ENCODE results near the gene PTBP3.

Gene PTBP3

DNA sequence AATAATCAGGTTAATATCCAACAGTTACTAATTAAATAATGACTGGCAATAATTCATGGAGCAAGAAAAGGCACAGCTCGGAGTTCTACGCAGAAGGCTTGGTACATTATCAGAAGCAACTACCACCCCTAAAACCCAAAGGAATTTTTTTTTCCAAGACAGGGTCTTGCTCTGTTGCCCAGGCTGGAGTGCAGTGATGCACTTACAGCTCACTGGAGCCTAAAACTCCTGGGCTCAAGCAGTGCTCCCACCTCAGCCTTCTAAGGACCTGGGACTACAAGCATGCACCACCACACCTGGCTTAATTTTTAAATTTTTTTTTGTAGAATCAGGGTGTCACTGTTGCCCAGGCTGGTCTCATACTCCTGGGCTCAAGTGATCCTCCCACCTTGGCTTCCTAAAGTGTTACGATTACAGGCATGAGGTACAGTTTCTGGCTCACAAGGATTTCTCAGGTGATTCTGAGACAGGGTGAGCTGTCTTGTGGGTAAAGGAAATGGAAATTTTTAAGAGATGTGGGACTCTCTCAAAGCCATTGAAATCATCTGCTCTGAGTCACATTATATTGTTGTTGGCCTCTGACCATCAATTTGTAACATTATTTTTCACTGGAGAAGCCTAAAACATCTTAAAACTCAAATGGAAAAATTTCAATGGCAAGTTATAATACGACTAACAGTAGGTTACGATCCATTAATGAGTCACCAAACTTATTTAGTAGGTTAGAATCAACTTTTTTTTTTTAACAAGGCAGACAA lies 26.8 kb upstream of the PTBP3 start:
- peak; percentile 24 for DNase-seq (ENCODE audit: low read depth)
- TF ChIP-seq, protein P1, sequence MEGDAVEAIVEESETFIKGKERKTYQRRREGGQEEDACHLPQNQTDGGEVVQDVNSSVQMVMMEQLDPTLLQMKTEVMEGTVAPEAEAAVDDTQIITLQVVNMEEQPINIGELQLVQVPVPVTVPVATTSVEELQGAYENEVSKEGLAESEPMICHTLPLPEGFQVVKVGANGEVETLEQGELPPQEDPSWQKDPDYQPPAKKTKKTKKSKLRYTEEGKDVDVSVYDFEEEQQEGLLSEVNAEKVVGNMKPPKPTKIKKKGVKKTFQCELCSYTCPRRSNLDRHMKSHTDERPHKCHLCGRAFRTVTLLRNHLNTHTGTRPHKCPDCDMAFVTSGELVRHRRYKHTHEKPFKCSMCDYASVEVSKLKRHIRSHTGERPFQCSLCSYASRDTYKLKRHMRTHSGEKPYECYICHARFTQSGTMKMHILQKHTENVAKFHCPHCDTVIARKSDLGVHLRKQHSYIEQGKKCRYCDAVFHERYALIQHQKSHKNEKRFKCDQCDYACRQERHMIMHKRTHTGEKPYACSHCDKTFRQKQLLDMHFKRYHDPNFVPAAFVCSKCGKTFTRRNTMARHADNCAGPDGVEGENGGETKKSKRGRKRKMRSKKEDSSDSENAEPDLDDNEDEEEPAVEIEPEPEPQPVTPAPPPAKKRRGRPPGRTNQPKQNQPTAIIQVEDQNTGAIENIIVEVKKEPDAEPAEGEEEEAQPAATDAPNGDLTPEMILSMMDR (IDR thresholded peaks at IDR 0.05; ENCODE audit: low read depth, low read length, missing control alignments), result no peak
- in situ Hi-C loops (cut with HindIII; ENCODE audit: low sequenced_read_pairs), result no loop called here
- no peak overlapping the region for H3K4me3 ChIP-seq (ENCODE audit: low read depth, low read length)

DNA sequence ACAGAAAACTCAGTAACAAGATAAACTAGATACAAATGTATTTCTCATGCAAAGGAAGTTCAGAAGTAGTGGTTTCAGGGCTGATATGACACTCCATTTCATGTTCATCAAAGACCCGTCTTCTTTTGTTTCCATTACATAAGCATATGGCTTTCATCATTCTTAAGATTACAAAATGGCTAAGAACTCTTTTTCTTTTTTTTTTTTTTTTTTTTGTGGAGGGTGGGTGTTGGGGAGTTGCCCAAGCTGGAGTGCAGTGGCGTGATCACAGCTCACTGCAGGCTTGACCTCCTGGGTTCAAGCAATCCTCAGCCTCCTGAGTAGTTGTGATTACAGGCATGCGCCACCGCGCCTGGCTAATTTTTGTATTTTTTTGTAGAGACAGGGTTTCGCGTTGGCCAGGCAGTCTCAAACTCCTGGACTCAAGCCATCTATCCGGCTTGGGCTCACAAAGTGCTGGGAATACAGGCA lies 22.0 kb upstream of the PTBP3 start:
- in situ Hi-C loops (cut with HindIII; ENCODE audit: low sequenced_read_pairs), result no loop called here
- DNase-seq (ENCODE audit: low read depth), result no peak
- H3K4me3 ChIP-seq (ENCODE audit: low read depth, low read length), result no peak overlapping the region
- TF ChIP-seq, protein P1 (IDR thresholded peaks at IDR 0.05; ENCODE audit: low read depth, low read length, missing control alignments), result no peak

DNA sequence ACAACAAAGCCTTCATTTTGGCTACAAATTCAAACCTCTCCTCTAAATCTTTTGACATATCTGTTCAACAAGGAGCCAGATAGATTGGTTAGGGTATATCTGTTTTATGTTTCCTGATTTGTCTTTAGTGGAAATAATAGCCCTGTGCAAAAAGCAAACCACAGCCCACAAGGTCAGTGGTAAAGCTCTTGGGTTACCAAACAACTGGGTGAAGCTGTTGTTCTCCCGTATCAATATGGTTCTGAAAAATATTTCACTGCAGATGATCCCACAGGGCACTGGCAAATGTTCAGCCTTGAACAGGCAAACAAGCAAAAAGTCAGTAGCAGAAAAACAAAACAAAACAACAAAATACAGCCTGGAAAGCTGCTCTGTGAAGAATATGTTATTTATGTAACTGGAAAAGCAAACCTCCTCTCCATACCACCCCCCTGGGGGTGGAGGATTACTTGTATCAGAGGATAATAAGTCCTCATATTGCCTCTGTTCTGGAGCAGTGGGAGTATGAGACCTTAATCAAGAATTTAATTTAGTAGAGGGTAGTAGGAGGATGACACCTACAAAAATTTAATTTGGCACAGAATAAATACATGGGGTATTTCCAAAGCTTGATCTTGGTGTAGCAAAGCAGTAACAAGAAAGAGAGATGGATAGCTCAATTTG lies 20.8 kb upstream of the PTBP3 start:
- in situ Hi-C loops (cut with HindIII; ENCODE audit: low sequenced_read_pairs), result no loop called here
- H3K4me3 ChIP-seq (ENCODE audit: low read depth, low read length), result no peak overlapping the region
- DNase-seq (ENCODE audit: low read depth), result no peak
- TF ChIP-seq, protein P1 (IDR thresholded peaks at IDR 0.05; ENCODE audit: low read depth, low read length, missing control alignments), result no peak

DNA sequence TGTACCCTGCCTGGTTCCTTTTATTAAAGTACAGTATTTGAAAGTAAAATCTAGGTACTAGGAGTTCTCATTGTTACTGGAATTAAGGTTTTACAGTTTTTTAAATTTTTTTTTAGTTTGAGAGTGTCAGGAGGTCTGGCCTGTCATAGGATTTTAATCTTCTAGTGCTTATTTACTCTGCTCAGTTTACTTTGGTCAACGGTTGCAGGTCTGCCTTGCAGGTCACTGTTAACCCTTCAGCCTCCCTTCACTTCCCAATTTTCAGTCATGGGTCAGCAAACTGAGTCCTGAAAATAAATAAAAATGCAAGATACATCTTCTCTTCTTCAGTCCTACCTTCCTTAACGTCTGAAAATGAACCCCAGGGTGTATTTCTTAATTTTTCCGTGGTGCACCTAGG lies 18.8 kb upstream of the PTBP3 start:
- in situ Hi-C loops (cut with HindIII; ENCODE audit: low sequenced_read_pairs), result no loop called here
- H3K4me3 ChIP-seq (ENCODE audit: low read depth, low read length), result no peak overlapping the region
- no peak for DNase-seq (ENCODE audit: low read depth)
- TF ChIP-seq, protein P1 (IDR thresholded peaks at IDR 0.05; ENCODE audit: low read depth, low read length, missing control alignments), result no peak

DNA sequence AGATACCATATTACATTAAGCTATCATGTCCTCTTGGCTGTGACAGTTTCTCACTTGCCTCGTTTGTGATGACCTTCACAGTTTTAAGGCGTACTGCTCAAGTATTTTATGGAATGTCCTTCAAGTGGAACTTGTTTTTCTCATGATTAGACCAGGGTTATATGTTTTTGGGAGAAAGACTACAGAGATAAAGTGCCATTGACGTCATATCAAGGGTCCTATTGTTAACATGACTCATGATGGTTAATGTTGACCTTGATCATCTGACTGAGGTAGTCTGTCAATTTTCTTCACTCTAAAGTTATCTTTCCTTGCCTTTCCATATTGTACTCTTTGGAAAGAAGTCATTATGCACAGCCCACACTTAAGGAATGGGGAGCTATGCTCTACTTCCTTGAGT lies 17.8 kb upstream of the PTBP3 start:
- no peak for DNase-seq (ENCODE audit: low read depth)
- no peak overlapping the region for H3K4me3 ChIP-seq (ENCODE audit: low read depth, low read length)
- TF ChIP-seq, protein P1 (IDR thresholded peaks at IDR 0.05; ENCODE audit: low read depth, low read length, missing control alignments), result no peak
- in situ Hi-C loops (cut with HindIII; ENCODE audit: low sequenced_read_pairs), result no loop called here

DNA sequence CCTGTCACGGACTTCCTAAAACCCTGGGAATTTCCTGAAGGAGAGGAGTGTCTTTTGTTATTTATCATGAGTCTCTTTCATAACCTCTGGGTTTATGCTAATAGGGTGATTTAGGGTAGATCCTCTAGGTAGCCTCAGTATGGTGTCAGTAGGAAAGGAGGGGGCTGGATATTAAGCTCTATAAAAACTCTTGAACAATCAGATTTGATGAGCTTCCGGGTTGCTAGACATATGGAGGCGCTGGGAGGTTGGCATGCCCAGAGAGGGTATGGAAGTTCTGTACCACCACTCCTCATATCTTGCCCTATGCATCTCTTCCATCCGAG lies 15.6 kb upstream of the PTBP3 start:
- peak overlapping the region; percentile 40 for H3K4me3 ChIP-seq (ENCODE audit: low read depth, low read length)
- in situ Hi-C loops (cut with HindIII; ENCODE audit: low sequenced_read_pairs), result no loop called here
- TF ChIP-seq, protein P1 (IDR thresholded peaks at IDR 0.05; ENCODE audit: low read depth, low read length, missing control alignments), result no peak
- no peak for DNase-seq (ENCODE audit: low read depth)
